ENCODE data around the gene LRRC49. TPM values are rescaled to one million over a fixed set of nuclear protein-coding genes. Genes with fewer than 3 reads are reported as not detected.

The LRRC49 gene
- total RNA-seq, 6 donors from 2014 or later, result 3.0 to 26.7 (median 9.2) TPM

DNA sequence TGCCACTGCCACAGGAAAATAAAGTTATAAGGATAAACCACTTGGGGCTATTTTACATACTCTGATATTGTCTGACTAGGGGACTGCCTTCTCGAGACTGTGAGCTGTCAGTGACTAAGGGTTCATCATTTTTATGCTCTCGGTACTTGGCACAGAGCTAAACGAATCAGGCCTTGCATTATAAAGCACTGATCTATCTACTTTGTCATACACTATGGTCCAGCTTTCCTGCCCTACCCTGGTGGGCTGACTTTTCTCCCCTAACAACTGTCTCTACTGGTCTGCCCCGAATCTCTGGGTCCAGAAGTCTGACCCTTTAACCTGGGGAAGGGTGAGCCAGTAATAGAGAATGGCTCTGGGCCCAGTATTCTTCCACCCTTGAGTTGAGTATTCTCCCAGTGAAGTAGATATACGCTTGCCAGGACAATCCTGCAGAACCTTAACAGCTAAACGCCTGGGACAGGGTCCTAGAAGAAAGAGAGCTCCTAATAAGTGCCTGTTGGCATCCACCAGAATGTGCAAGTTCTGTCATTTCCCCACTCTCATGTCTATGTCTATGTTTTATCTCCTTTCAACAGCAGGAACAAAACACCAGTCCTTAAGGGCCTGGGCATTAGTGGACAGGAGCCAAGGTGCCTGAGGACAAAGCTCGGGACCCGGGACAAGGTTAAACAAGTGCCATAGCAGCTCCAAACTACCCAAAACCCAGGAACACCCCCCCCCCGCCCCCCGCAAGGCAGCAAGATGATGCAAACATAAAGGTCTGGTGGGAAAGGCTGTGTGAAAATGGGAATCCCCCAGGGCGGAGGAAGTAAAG lies 39.9 kb upstream of the LRRC49 start:
- no peak for TF ChIP-seq EP300 (IDR thresholded peaks at IDR 0.05)
- no peak for TF ChIP-seq POLR2AphosphoS5 (IDR thresholded peaks at IDR 0.05)
- no peak for TF ChIP-seq CTCF (IDR thresholded peaks at IDR 0.05)
- no peak for TF ChIP-seq POLR2A (IDR thresholded peaks at IDR 0.05)
- H3K27ac ChIP-seq, result peak overlapping the region; percentile 87 to 91 (median 90)
- peaks cover 0 to 13% (median 9%) of the 10 kb centered on the region in 4 donors for H3K27me3 ChIP-seq
- H3K4me3 ChIP-seq, result peak overlapping the region in 3 of 4 donors; percentile 62 to 72 (median 64)
- ATAC-seq (ENCODE audit: low FRiP score in 2 of 2), result peak in 1 of 2 donors; percentile 1
- H3K9me3 ChIP-seq, result no peaks in the 10 kb centered on the region
- WGBS, 2 donors, result 51 to 63% methylated on average over 11 of the region's 11 CpGs
- DNase-seq, result no peak
- peaks cover 6 to 21% (median 16%) of the 10 kb centered on the region in 4 donors for H3K4me1 ChIP-seq
- no peaks in the 10 kb centered on the region for H3K36me3 ChIP-seq

- H3K27me3 ChIP-seq, result peaks cover 0 to 13% (median 9%) of the 10 kb centered on the region in 4 donors
- no peaks in the 10 kb centered on the region for H3K9me3 ChIP-seq
- peak overlapping the region; percentile 28 to 72 (median 63) for H3K4me3 ChIP-seq
- peak overlapping the region; percentile 87 to 91 (median 90) for H3K27ac ChIP-seq
- peak in 1 of 2 donors; percentile 54 for ATAC-seq (ENCODE audit: low FRiP score in 2 of 2)
- peaks cover 6 to 22% (median 16%) of the 10 kb centered on the region in 4 donors for H3K4me1 ChIP-seq
- TF ChIP-seq POLR2AphosphoS5 (IDR thresholded peaks at IDR 0.05) (peak in 1 of 2 donors; percentile 38), EP300 (IDR thresholded peaks at IDR 0.05) (no peak), POLR2A (IDR thresholded peaks at IDR 0.05) (peak in 1 of 4 donors; percentile 8)
- 20 to 26% methylated on average over 9 to 10 of the region's 54 CpGs for WGBS, 2 donors
- no peak for DNase-seq
- H3K36me3 ChIP-seq, result no peaks in the 10 kb centered on the region
Measured at GRCh38 chr15:70853318-70853972, 39.2 kb upstream of the LRRC49 start.

GRCh38 chr15:70853973-70854665 lies 38.5 kb upstream of the LRRC49 start, which contains the start of gene LARP6:
TSS of gene LARP6 (minus strand) at chr15:70854157. CDS start at chr15:70854088, 69 bp downstream.
- Histone ChIP-seq H3K36me3 (no peaks in the 10 kb centered on the region), H3K27me3 (peaks cover 0 to 13% (median 9%) of the 10 kb centered on the region in 4 donors), H3K4me3 (peak within 1 kb of the TSS; percentile 28 to 72 (median 63)), H3K27ac (peak within 1 kb of the TSS; percentile 87 to 91 (median 90)), H3K4me1 (peaks cover 6 to 29% (median 16%) of the 10 kb centered on the region in 4 donors), H3K9me3 (no peaks in the 10 kb centered on the region)
- WGBS, 2 donors, result 4% methylated on average over 11 of the region's 78 CpGs; no CpG with 5 or more reads in 1 of the 2 donors
- peak in 1 of 2 donors; percentile 85 for ATAC-seq (ENCODE audit: low FRiP score in 2 of 2)
- DNase-seq, result peak in 1 of 2 donors; percentile 93
- TF ChIP-seq CTCF (IDR thresholded peaks at IDR 0.05) (peak in 2 of 6 experiments; percentile 7 to 17), POLR2AphosphoS5 (IDR thresholded peaks at IDR 0.05) (peak in 1 of 2 donors; percentile 64), EP300 (IDR thresholded peaks at IDR 0.05) (no peak), POLR2A (IDR thresholded peaks at IDR 0.05) (peak in 2 of 4 donors; percentile 56 to 58)

- DNase-seq, result no peak
- Histone ChIP-seq H3K27me3 (peaks cover 0 to 13% (median 9%) of the 10 kb centered on the region in 4 donors), H3K27ac (peak overlapping the region; percentile 87 to 91 (median 90)), H3K36me3 (no peaks in the 10 kb centered on the region), H3K4me3 (peak overlapping the region in 3 of 4 donors; percentile 62 to 72 (median 64)), H3K4me1 (peaks cover 9 to 31% (median 16%) of the 10 kb centered on the region in 4 donors), H3K9me3 (no peaks in the 10 kb centered on the region)
- 61 to 67% methylated on average over 4 of the region's 4 CpGs for WGBS, 2 donors
- TF ChIP-seq EP300 (IDR thresholded peaks at IDR 0.05) (no peak), POLR2AphosphoS5 (IDR thresholded peaks at IDR 0.05) (no peak), POLR2A (IDR thresholded peaks at IDR 0.05) (no peak), CTCF (IDR thresholded peaks at IDR 0.05) (no peak)
- peak in 1 of 2 donors; percentile 28 for ATAC-seq (ENCODE audit: low FRiP score in 2 of 2)
Measured at GRCh38 chr15:70854666-70854976, 38.0 kb upstream of the LRRC49 start.

All from upper lobe of left lung (tissue), 6 donors.